AG10803 (cell line): ENCODE results near the gene SAMHD1.

Experiments
- DNase-seq: peaks from one replicate; pipeline ENCODE4 v3.0.0; 2010; ENCODE audit warnings: low read depth
- H3K4me3 ChIP-seq: 2 replicates; pipeline ENCODE4 v1.5.1; 2011; ENCODE audit warnings: mild to moderate bottlenecking, low read length, control low read depth
- CTCF ChIP-seq: conservative IDR thresholded peaks from 2 replicates; pipeline ENCODE4 v1.5.1; 2011; ENCODE audit warnings: mild to moderate bottlenecking, low read length, control low read depth, inconsistent platforms

SAMHD1 gene

DNA sequence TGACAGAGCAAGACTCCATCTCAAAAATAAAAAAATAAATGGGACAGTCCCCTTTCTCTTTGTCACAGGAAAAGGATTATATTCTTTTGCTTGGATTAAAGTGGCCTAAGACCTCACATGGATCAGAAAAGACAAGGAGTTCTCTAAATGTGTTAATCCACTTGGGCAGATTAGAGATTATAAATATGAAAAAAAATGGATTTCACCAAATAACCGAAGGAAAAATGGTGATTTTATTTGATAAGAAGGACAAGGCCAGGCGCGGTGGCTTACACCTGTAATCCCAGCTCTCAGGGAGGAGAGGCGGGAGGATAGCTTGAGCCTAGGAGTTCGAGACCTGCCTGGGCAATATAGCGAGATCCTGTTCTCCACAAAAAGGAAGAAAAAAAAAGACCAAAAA, 21.8 kb downstream of the SAMHD1 start:
- H3K4me3 ChIP-seq: no peak overlapping the region
- no peak for DNase-seq
- no peak for TF ChIP-seq CTCF

DNA sequence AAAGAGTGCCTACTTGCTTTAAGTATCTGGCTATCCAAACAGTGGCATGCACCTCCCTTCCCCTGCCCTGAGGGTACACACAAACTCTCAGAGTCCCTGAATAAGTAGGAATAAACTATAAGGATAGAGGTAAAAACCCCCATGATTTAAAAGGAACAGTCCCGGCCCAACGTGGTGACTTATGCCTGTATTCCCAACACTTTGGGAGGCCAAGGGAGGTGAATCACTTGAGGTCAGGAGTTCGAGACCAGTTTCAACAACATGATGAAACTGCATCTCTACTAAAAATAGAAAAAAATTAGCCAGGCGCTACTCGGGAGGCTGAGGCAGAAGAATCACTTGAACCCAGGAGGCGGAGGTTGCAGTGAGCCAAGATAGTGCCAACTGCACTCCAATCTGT, 22.2 kb downstream of the SAMHD1 start:
- no peak overlapping the region for H3K4me3 ChIP-seq
- TF ChIP-seq CTCF: no peak
- peak; percentile 51 for DNase-seq

DNA sequence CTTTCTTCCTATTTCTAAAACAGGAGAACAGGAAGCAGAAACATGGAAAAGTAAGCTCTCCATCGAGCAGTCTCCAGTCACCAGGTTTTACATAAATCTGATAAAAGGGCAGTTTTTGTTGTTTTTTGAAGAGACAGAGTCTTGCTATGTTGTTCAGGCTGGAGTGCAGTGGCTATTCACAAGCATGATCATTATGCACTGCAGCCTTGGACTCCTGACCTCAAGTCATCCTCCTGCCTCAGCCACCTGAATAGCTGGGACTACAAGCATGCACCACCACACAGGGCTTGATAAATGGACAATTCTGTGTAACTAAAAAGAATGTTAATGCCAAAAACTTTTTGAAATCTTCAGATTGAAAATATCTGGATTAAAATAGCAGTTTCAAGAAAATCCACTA, 23.8 kb downstream of the SAMHD1 start:
- no peak for DNase-seq
- no peak overlapping the region for H3K4me3 ChIP-seq
- no peak for TF ChIP-seq CTCF

DNA sequence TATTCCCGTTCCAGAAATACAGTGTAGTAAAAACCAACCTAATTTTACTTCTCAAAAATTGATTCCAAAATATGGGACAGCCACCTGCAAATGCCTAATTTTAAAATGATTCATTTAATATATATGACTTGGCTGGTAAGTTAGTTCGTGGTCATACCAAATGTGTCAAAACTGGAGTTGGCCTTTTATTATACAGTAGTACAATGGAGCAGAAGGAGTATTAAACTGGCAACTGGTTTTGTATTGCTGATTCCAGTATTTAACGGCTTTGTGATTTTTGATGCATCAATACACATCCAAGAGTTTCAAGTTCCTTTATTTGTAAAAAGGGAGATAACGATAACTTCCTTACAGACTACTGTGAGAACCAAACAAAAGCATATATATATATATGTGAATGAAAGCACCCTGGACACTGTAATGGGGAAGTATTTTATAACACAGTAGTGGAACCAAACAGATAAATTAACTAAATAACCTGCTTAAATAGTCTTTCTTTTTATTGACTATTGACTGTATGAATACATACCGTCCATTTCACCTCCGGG, 24.8 kb downstream of the SAMHD1 start:
- H3K4me3 ChIP-seq: no peak overlapping the region
- TF ChIP-seq CTCF: no peak
- no peak for DNase-seq

- DNase-seq: no peak
- TF ChIP-seq CTCF: no peak
Observed at GRCh38 chr20:36925234-36925633, 26.3 kb downstream of the SAMHD1 start.

DNA sequence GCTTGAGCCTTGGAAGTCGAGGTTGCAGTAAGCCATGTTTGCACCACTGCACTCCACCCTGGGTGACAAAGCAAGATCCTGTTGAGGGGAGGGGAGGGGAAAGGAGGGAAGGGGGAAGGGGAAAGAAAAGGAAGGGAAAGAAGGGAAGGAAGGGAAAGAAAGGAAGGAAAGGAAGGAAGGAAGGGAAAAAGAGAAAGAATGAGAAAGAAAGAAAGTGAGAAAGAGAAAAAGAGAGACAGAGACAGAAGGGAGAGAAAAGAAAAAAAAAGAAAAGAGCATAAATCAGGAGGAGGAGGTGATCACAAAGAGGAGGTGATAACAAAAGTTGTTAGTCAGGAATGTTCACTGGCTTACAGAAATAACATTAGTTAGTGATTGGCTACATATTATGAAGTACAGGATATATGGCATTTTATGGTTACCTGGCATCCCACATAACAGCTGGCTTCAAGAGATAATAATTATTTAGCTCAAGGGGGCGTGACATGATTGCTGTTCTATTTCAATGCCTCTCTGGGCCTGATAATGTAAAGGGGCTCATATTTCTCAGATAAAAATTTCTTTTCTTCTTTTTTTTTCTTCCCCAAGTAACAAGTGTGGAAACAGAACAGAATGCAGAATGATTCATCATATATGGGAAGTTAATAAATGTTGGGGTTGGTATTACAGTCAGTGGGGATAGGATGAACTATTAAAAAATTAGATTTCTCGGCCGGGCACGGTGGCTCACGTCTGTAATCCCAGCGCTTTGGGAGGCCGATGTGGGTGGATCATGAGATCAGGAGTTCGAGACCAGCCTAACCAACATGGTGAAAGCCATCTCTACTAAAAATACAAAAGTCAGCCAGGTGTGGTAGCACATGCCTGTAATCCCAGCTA, 27.1 kb downstream of the SAMHD1 start:
- no peak for DNase-seq
- no peak overlapping the region for H3K4me3 ChIP-seq
- no peak for TF ChIP-seq CTCF

More at GRCh38 chr20:36925234-36925633, 26.3 kb downstream of the SAMHD1 start:
- no peak overlapping the region for H3K4me3 ChIP-seq

DNA sequence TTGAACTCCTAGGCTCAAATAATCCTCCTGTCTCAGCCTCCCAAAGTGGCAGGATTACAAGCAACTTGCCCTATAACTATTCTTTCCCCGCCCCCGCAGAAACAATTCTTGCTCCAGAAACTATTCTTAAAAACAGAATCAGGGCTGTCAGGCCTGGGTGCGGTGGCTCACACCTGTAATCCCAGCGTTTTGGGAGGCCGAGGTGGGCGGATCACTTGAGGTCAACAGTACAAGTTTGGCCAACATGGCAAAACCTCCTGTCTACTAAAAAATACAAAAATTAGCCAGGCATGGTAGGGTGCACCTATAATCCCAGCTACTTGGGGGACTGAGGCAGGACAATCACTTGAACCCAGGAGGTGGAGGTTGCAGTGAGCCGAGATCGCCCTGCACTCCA, 31.2 kb downstream of the SAMHD1 start:
- no peak for TF ChIP-seq CTCF
- DNase-seq: no peak
- H3K4me3 ChIP-seq: no peak overlapping the region
